Ishikawa (cell line): Measurements from ENCODE around the gene LYRM7.

Source experiments
- CEBPB ChIP-seq: IDR thresholded peaks from 2 replicates; pipeline ENCODE4 v1.6.1; 2012
- CREB1 ChIP-seq: IDR thresholded peaks from 2 replicates; pipeline ENCODE4 v1.6.1; 2012; ENCODE audit warnings: low read depth
- EGR1 ChIP-seq: IDR thresholded peaks from 2 replicates; pipeline ENCODE4 v1.6.1; 2012
- EP300 ChIP-seq: IDR thresholded peaks from 2 replicates; pipeline ENCODE4 v1.6.1; 2012; ENCODE audit warnings: borderline replicate concordance
- FOXM1 ChIP-seq: IDR thresholded peaks from 2 replicates; pipeline ENCODE4 v1.6.1; 2012; ENCODE audit warnings: low read depth, borderline replicate concordance
- MAX ChIP-seq: IDR thresholded peaks from 2 replicates; pipeline ENCODE4 v1.6.1; 2012
- NFIC ChIP-seq: IDR thresholded peaks from 2 replicates; pipeline ENCODE4 v1.6.1; 2012
- RAD21 ChIP-seq: IDR thresholded peaks from 2 replicates; pipeline ENCODE4 v1.6.1; 2012; ENCODE audit warnings: low read depth
- TAF1 ChIP-seq: IDR thresholded peaks from 2 replicates; pipeline ENCODE4 v1.6.1; 2012; ENCODE audit warnings: low read depth, mild to moderate bottlenecking
- TCF12 ChIP-seq: IDR thresholded peaks from 2 replicates; pipeline ENCODE4 v1.6.1; 2012; ENCODE audit warnings: low read depth
- TEAD4 ChIP-seq: IDR thresholded peaks from 2 replicates; pipeline ENCODE4 v1.6.1; 2012
- USF1 ChIP-seq: IDR thresholded peaks from 2 replicates; pipeline ENCODE4 v1.6.1; 2012
- YY1 ChIP-seq: IDR thresholded peaks from 2 replicates; pipeline ENCODE4 v1.6.1; 2012; ENCODE audit warnings: low read depth
- ZBTB7A ChIP-seq: IDR thresholded peaks from 2 replicates; pipeline ENCODE4 v1.6.1; 2012; ENCODE audit warnings: low read depth
- TF ChIP-seq, protein P1 (sequence below): IDR thresholded peaks from 2 replicates; pipeline ENCODE4 v1.6.1; 2012; ENCODE audit warnings: low read depth, mild to moderate bottlenecking

The LYRM7 gene

DNA sequence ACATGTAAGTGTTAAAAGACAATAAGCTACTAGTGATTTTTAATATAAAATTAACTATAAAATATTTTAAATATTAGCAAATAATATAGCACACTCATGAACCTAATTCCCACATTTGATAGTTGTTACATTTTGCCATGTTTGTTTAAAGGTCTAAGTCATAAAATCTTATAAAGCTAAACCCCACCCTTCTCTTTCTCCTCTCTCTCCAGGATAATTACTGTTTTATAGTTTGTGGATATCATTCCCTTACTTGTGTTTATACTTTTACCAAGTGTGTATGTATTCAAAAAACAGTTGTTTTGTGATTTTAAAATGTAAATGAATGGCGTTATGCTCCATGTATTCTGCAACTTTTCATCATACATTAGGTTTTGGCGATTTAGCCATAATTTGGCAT, 34.2 kb downstream of the LYRM7 start:
- TF ChIP-seq MAX (no peak), EGR1 (no peak), NFIC (no peak), TEAD4 (no peak), YY1 (no peak), CEBPB (no peak), TAF1 (no peak), RAD21 (no peak), USF1 (no peak), TCF12 (no peak), ZBTB7A (no peak), CREB1 (no peak), EP300 (no peak), FOXM1 (no peak)
- TF ChIP-seq, protein P1, sequence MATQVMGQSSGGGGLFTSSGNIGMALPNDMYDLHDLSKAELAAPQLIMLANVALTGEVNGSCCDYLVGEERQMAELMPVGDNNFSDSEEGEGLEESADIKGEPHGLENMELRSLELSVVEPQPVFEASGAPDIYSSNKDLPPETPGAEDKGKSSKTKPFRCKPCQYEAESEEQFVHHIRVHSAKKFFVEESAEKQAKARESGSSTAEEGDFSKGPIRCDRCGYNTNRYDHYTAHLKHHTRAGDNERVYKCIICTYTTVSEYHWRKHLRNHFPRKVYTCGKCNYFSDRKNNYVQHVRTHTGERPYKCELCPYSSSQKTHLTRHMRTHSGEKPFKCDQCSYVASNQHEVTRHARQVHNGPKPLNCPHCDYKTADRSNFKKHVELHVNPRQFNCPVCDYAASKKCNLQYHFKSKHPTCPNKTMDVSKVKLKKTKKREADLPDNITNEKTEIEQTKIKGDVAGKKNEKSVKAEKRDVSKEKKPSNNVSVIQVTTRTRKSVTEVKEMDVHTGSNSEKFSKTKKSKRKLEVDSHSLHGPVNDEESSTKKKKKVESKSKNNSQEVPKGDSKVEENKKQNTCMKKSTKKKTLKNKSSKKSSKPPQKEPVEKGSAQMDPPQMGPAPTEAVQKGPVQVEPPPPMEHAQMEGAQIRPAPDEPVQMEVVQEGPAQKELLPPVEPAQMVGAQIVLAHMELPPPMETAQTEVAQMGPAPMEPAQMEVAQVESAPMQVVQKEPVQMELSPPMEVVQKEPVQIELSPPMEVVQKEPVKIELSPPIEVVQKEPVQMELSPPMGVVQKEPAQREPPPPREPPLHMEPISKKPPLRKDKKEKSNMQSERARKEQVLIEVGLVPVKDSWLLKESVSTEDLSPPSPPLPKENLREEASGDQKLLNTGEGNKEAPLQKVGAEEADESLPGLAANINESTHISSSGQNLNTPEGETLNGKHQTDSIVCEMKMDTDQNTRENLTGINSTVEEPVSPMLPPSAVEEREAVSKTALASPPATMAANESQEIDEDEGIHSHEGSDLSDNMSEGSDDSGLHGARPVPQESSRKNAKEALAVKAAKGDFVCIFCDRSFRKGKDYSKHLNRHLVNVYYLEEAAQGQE, result no peak

DNA sequence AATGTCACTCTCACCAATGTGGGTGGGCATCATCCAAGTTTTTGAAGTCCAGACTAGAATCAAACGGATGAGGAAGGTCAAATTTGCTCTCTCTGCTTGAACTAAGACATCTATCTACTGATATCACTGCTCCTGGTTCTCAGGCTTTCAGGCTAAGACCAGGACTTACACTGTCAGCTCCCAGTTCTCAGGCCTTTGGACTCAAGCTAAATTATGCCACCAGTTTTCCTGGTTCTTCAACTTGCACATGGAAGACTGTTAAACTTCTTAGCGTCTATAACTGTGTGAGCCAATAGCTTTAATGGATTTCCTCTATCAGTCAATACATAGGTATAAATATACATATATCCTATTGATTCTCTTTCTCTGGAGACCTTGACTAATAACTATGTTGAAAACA, 35.3 kb downstream of the LYRM7 start:
- TF ChIP-seq TEAD4, result no peak
- TF ChIP-seq CEBPB, result no peak
- no peak for TF ChIP-seq CREB1
- no peak for TF ChIP-seq USF1
- no peak for TF ChIP-seq ZBTB7A
- no peak for TF ChIP-seq RAD21
- TF ChIP-seq TCF12, result no peak
- no peak for TF ChIP-seq YY1
- no peak for TF ChIP-seq NFIC
- TF ChIP-seq EP300, result no peak
- TF ChIP-seq FOXM1, result no peak
- TF ChIP-seq EGR1, result no peak
- TF ChIP-seq, protein P1, result no peak
- no peak for TF ChIP-seq MAX
- no peak for TF ChIP-seq TAF1

DNA sequence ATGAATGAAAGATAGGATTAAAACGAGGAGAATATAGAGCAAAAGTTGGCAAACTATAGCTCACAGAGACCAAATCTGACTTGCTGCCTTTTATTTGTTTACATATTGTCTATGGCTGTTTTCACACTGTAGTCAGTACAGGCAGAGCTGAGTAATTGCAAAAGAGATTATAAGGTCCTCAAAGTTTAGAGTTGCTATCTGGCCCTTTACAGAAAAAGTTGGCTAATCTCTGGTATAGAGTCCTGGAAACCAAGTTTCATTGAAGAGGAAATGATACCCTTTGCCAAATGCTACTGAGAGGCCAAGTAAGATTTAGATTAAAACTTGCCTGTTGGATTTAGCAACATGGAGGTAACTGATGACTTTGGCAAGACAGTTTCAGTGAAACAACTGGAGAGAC, 36.0 kb downstream of the LYRM7 start:
- TF ChIP-seq RAD21, result no peak
- TF ChIP-seq, protein P1, result no peak
- TF ChIP-seq EP300, result no peak
- no peak for TF ChIP-seq ZBTB7A
- TF ChIP-seq MAX, result no peak
- TF ChIP-seq USF1, result no peak
- TF ChIP-seq NFIC, result no peak
- TF ChIP-seq TAF1, result no peak

GRCh38 chr5:131209175-131209505, 38.4 kb downstream of the LYRM7 start:
- no peak for TF ChIP-seq ZBTB7A
- TF ChIP-seq CREB1, result no peak
- TF ChIP-seq EP300, result no peak
- no peak for TF ChIP-seq TCF12
- TF ChIP-seq, protein P1, result no peak
- no peak for TF ChIP-seq NFIC
- no peak for TF ChIP-seq CEBPB
- TF ChIP-seq FOXM1, result no peak
- TF ChIP-seq RAD21, result no peak
- no peak for TF ChIP-seq MAX
- TF ChIP-seq USF1, result no peak
- TF ChIP-seq EGR1, result no peak
- no peak for TF ChIP-seq TAF1
- TF ChIP-seq TEAD4, result no peak
- no peak for TF ChIP-seq YY1
